WTC11 (cell line): ENCODE data around the gene AXIN2.

Source experiments
- ETV6 ChIP-seq: sonication (generic); formaldehyde crosslinking; IDR thresholded peaks from 2 replicates; pipeline ENCODE4 v1.8.1; 2022; ENCODE audit warnings: mild to moderate bottlenecking, missing genetic modification reagents
- FOXK1 ChIP-seq: sonication (generic); formaldehyde crosslinking; IDR thresholded peaks from 2 replicates; pipeline ENCODE4 v1.8.0; 2022; ENCODE audit warnings: mild to moderate bottlenecking, moderate library complexity, missing genetic modification reagents
- KAT7 ChIP-seq: sonication (generic); formaldehyde crosslinking; IDR thresholded peaks from 2 replicates; pipeline ENCODE4 v1.8.1; 2023; ENCODE audit warnings: missing genetic modification reagents, mild to moderate bottlenecking, borderline replicate concordance
- NFE2L1 ChIP-seq: sonication (generic); formaldehyde crosslinking; IDR thresholded peaks from 2 replicates; pipeline ENCODE4 v1.8.1; 2023; ENCODE audit warnings: missing genetic modification reagents
- TF ChIP-seq, protein P1 (sequence below): fragments of 200-600 bp; IDR thresholded peaks from 2 replicates; pipeline ENCODE4 v1.8.0; 2022; ENCODE audit warnings: antibody characterized with exemption
- TF ChIP-seq, protein P2 (sequence below): sonication (generic); formaldehyde crosslinking; IDR thresholded peaks from 2 replicates; pipeline ENCODE4 v1.8.0; 2022; ENCODE audit warnings: mild to moderate bottlenecking, missing genetic modification reagents
- TF ChIP-seq, protein P3 (sequence below): fragments of 250-450 bp; sonication (Bioruptor Pico); IDR thresholded peaks from 2 replicates; pipeline ENCODE4 v1.9.0; 2021; ENCODE audit warnings: mild to moderate bottlenecking

DNA sequence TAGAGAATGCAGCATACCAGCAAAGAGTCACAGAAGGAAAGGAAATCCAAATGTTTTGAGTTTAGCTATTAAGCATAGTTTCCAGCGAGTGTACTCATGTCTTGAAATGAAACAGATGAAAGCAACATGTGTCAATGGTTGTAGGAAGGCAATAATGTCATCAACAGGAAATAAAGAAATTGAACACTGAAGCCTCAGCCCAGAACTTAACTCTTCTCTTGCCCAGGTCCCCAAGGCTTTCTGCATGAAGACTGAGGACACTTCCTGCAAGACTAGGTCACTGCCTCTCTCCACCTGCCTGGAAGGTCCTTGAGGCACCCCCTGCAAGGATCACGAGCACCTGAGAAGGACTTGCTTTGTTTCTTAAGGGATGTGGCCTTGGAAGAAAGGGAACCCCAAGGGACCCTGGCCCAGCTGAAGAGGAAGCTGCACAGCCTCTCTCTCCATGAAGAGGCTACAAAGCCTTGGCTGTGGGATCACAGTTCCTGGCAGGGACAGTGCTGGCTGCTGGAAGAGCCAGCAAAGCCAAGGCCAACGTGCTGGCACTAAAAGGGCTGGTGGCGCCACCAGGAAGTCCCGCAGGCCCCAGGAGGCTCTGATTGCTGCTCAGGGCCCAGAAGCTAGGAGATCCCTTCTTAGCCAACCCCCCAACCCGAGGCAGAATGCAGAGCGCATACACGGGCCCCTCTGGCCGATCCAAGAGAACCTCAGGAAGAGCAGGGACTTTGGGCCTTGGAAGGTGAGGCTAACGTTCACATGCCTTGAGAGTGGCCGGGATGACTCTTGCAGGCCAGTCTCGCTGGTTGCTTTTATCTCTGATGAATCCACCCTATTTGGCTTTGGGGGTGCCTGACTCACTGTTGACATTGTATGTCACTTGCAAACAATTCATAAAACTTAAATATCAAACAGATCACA is 23.4 kb upstream of the AXIN2 start:
- TF ChIP-seq, protein P1, sequence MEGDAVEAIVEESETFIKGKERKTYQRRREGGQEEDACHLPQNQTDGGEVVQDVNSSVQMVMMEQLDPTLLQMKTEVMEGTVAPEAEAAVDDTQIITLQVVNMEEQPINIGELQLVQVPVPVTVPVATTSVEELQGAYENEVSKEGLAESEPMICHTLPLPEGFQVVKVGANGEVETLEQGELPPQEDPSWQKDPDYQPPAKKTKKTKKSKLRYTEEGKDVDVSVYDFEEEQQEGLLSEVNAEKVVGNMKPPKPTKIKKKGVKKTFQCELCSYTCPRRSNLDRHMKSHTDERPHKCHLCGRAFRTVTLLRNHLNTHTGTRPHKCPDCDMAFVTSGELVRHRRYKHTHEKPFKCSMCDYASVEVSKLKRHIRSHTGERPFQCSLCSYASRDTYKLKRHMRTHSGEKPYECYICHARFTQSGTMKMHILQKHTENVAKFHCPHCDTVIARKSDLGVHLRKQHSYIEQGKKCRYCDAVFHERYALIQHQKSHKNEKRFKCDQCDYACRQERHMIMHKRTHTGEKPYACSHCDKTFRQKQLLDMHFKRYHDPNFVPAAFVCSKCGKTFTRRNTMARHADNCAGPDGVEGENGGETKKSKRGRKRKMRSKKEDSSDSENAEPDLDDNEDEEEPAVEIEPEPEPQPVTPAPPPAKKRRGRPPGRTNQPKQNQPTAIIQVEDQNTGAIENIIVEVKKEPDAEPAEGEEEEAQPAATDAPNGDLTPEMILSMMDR: no peak
- no peak for TF ChIP-seq ETV6 (CRISPR knock-in tag)
- TF ChIP-seq KAT7 (CRISPR knock-in tag): no peak
- TF ChIP-seq, protein P2, sequence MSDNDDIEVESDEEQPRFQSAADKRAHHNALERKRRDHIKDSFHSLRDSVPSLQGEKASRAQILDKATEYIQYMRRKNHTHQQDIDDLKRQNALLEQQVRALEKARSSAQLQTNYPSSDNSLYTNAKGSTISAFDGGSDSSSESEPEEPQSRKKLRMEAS (CRISPR knock-in tag): no peak
- TF ChIP-seq FOXK1 (CRISPR knock-in tag): no peak
- TF ChIP-seq, protein P3, sequence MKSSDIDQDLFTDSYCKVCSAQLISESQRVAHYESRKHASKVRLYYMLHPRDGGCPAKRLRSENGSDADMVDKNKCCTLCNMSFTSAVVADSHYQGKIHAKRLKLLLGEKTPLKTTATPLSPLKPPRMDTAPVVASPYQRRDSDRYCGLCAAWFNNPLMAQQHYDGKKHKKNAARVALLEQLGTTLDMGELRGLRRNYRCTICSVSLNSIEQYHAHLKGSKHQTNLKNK (CRISPR knock-in tag): no peak
- no peak for TF ChIP-seq NFE2L1 (CRISPR knock-in tag)
